Astrocyte (in vitro differentiated cells and primary cell): ENCODE results near the gene NUP58.

ENCODE experiments used
- EZH2 ChIP-seq: IDR thresholded peaks from 2 replicates; pipeline ENCODE4 v1.6.1; 2012; ENCODE audit warnings: mild to moderate bottlenecking, low read length, inconsistent platforms; ENCODE audit not compliant: insufficient read depth
- TF ChIP-seq, protein P1 (sequence below): IDR thresholded peaks from 2 replicates; pipeline ENCODE4 v1.5.1; 2011; ENCODE audit warnings: low read depth, mild to moderate bottlenecking, inconsistent platforms, low read length, moderate library complexity; ENCODE audit not compliant: insufficient read depth

DNA sequence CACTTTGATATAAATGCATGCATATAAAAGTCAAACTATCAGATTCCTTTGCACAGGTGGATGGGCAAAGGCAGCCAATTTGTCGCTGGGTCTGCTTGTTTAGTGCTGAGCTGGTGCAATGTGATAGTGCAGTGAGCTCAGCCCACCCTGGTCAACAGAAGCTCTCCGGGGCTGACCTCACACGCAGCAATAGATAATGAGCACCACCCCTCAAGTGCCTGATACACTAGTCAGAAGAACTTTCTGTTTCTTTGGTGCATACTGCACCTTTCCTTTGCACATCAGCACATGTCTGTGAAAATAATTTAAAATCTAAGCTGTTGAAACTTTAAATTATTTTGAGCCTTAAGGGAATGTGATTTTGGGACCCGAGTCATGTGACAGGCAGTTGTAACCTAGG lies 90.5 kb downstream of the NUP58 start:
- TF ChIP-seq, protein P1, sequence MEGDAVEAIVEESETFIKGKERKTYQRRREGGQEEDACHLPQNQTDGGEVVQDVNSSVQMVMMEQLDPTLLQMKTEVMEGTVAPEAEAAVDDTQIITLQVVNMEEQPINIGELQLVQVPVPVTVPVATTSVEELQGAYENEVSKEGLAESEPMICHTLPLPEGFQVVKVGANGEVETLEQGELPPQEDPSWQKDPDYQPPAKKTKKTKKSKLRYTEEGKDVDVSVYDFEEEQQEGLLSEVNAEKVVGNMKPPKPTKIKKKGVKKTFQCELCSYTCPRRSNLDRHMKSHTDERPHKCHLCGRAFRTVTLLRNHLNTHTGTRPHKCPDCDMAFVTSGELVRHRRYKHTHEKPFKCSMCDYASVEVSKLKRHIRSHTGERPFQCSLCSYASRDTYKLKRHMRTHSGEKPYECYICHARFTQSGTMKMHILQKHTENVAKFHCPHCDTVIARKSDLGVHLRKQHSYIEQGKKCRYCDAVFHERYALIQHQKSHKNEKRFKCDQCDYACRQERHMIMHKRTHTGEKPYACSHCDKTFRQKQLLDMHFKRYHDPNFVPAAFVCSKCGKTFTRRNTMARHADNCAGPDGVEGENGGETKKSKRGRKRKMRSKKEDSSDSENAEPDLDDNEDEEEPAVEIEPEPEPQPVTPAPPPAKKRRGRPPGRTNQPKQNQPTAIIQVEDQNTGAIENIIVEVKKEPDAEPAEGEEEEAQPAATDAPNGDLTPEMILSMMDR, result no peak
- no peak for TF ChIP-seq EZH2
